ENCODE measurements around the gene CNTD1. TPM values are rescaled to one million over a fixed set of nuclear protein-coding genes. Genes with fewer than 3 reads are reported as not detected.

Gene CNTD1
- total RNA-seq, 2 donors from 2014 or later = 0.16 TPM; not detected in 1

DNA sequence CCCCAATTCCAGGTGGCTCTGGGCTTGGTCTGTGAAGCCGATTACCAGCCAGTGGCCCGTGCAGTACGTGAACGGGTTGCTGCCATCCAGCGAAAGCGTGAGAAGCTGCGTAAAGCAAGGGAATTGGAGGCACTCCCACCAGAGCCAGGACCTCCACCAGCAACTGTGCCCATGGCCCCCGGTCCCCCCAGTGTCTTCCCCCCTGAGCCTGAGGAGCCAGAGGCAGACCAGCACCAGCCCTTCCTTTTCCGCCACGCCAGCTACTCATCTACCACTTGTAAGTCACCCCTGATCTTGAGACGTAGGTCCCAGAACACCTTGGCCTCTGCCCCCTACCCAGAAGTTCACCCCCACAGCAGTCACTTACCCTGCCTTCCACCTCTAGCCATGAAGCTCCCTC lies 11.4 kb upstream of the CNTD1 start:
- Histone ChIP-seq H3K27ac (no peak overlapping the region), H3K4me1 (peaks cover 0 to 5% of the 10 kb centered on the region in 2 donors), H3K36me3 (no peaks in the 10 kb centered on the region), H3K9me3 (no peaks in the 10 kb centered on the region), H3K4me3 (no peak overlapping the region), H3K27me3 (peaks cover 14 to 17% of the 10 kb centered on the region in 2 donors)
- no peak for TF ChIP-seq CTCF (IDR thresholded peaks at IDR 0.05)
- DNase-seq (ENCODE audit: low spot score) = no peak

DNA sequence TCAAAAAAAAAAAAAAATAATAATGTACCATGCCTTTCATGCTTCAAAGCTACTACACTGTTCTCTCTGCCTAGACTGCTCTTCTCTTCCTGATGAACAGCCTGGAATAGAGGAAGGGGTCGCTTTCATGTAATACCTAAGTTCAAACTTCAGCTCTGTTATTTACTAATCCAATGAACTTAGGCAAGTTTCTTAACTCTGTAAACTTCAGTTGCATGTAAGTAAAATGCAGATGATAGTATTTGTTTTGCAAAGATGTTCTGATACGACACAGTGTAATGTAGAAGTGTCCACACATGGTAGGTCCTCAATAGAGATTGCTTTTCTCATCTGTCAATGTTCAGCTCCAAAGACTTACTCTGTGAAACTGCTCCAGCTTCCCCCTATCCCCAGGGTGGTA lies 6.7 kb upstream of the CNTD1 start:
- H3K9me3 ChIP-seq = no peaks in the 10 kb centered on the region
- no peak for DNase-seq (ENCODE audit: low spot score)
- H3K4me3 ChIP-seq = no peak overlapping the region
- H3K27ac ChIP-seq = no peak overlapping the region
- H3K36me3 ChIP-seq = no peaks in the 10 kb centered on the region
- peaks cover 0 to 3% of the 10 kb centered on the region in 2 donors for H3K4me1 ChIP-seq
- H3K27me3 ChIP-seq = no peaks in the 10 kb centered on the region
- TF ChIP-seq CTCF (IDR thresholded peaks at IDR 0.05) = no peak

- DNase-seq (ENCODE audit: low spot score) = no peak
- no peak overlapping the region for H3K27ac ChIP-seq
- no peak overlapping the region for H3K4me3 ChIP-seq
- H3K27me3 ChIP-seq = no peaks in the 10 kb centered on the region
- no peak for TF ChIP-seq CTCF (IDR thresholded peaks at IDR 0.05)
- H3K9me3 ChIP-seq = no peaks in the 10 kb centered on the region
- H3K4me1 ChIP-seq = peaks cover 0 to 9% of the 10 kb centered on the region in 2 donors
- no peaks in the 10 kb centered on the region for H3K36me3 ChIP-seq
Observed at GRCh38 chr17:42792545-42792944, 6.1 kb upstream of the CNTD1 start.

- no peaks in the 10 kb centered on the region for H3K27me3 ChIP-seq
- no peak overlapping the region for H3K27ac ChIP-seq
- TF ChIP-seq CTCF (IDR thresholded peaks at IDR 0.05) = no peak
- no peaks in the 10 kb centered on the region for H3K9me3 ChIP-seq
- H3K36me3 ChIP-seq = no peaks in the 10 kb centered on the region
- no peak overlapping the region for H3K4me3 ChIP-seq
- peaks cover 0 to 15% of the 10 kb centered on the region in 2 donors for H3K4me1 ChIP-seq
- DNase-seq (ENCODE audit: low spot score) = no peak
Observed at GRCh38 chr17:42795061-42795460, 3.6 kb upstream of the CNTD1 start.

GRCh38 chr17:42795465-42795864 lies 3.2 kb upstream of the CNTD1 start:
- H3K4me1 ChIP-seq = peaks cover 0 to 15% of the 10 kb centered on the region in 2 donors
- no peak for TF ChIP-seq CTCF (IDR thresholded peaks at IDR 0.05)
- no peak overlapping the region for H3K4me3 ChIP-seq
- no peaks in the 10 kb centered on the region for H3K9me3 ChIP-seq
- no peaks in the 10 kb centered on the region for H3K36me3 ChIP-seq
- no peak for DNase-seq (ENCODE audit: low spot score)
- no peak overlapping the region for H3K27ac ChIP-seq
- H3K27me3 ChIP-seq = no peaks in the 10 kb centered on the region

DNA sequence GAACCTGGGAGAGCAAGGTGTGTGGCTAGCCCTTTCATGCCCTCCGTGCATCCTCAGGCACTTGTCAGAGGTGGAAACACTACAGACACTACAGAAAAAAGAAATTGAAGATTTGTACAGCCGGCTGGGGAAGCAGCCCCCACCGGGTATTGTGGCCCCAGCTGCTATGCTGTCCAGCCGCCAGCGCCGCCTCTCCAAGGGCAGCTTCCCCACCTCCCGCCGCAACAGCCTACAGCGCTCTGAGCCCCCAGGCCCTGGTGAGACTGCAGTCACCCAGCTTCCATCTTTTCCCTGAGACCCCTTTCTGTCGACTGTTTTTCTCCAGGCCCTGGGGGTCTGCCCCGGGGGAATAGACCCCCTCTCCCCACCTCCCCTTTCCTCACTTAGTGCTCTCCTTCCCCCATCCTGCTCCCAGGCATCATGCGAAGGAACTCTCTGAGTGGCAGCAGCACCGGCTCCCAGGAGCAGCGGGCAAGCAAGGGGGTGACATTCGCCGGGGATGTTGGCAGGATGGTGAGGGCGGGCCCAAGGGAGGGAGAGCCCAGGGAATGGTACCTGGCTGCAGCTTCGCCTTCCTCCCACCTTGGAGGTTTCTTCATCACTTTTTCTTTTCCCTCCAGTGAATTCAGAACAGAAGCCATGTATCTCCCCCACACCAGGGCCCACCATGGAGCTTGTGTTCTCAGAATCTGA lies 2.4 kb upstream of the CNTD1 start:
- no peaks in the 10 kb centered on the region for H3K36me3 ChIP-seq
- no peak overlapping the region for H3K27ac ChIP-seq
- H3K4me1 ChIP-seq = peaks cover 0 to 15% of the 10 kb centered on the region in 2 donors
- H3K9me3 ChIP-seq = no peaks in the 10 kb centered on the region
- DNase-seq (ENCODE audit: low spot score) = no peak
- H3K4me3 ChIP-seq = no peak overlapping the region
- H3K27me3 ChIP-seq = no peaks in the 10 kb centered on the region
- no peak for TF ChIP-seq CTCF (IDR thresholded peaks at IDR 0.05)
